Measurements from ENCODE around the gene ERBIN. TPM values are rescaled to one million over a fixed set of nuclear protein-coding genes. Genes with fewer than 3 reads are reported as not detected.

The ERBIN gene
- total RNA-seq, 1 experiment from 2014 or later = 47.2 TPM

DNA sequence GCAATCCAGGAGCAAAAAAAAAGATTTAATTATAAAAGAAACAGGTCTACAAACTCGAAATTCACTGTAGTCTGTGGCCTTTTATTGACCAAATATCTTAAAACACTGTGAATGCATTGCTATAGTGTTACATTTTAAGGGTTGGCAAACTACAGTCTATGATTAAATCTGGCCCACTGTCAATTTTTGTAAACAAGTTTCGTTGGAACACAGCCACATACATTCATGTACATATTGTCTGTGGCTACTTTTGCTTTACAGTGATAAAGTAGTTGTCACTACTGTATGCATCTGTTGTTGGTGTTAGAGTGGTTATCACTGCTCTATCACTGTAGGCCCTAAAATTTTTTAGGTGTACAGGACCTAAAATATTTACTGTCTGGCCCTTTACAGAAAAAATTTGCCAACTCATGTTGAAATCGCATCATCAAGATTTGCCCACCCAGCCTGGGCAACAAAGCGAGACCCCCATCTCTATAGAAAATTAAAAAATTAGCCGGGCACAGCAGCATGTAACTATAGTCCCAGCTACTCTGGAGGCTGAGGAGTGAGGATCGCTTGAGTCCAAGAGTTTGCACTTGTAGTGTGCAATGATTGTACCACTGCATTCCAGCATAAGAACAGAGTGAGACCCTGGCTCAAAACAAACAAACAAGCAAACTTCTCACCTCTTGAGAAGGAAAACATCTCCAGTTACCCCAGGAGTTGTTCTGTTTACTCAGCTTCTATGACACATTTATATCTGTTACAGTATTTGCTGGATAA, 89.0 kb downstream of the ERBIN start:
- H3K27ac Mint-ChIP-seq (ENCODE audit: unreplicated experiment) = no peak overlapping the region
- no peak for DNase-seq
- TF ChIP-seq, protein P1, sequence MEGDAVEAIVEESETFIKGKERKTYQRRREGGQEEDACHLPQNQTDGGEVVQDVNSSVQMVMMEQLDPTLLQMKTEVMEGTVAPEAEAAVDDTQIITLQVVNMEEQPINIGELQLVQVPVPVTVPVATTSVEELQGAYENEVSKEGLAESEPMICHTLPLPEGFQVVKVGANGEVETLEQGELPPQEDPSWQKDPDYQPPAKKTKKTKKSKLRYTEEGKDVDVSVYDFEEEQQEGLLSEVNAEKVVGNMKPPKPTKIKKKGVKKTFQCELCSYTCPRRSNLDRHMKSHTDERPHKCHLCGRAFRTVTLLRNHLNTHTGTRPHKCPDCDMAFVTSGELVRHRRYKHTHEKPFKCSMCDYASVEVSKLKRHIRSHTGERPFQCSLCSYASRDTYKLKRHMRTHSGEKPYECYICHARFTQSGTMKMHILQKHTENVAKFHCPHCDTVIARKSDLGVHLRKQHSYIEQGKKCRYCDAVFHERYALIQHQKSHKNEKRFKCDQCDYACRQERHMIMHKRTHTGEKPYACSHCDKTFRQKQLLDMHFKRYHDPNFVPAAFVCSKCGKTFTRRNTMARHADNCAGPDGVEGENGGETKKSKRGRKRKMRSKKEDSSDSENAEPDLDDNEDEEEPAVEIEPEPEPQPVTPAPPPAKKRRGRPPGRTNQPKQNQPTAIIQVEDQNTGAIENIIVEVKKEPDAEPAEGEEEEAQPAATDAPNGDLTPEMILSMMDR (IDR thresholded peaks at IDR 0.05; ENCODE audit: insufficient read depth in 1 of 2, low read depth in 1 of 2, low read length in 1 of 2, severe bottlenecking in 1 of 2, unreplicated experiment in 1 of 2) = no peak
- ChIA-PET CTCF (no interaction called here), POLR2A (no interaction called here)
- H3K27me3 Mint-ChIP-seq (ENCODE audit: insufficient read depth, unreplicated experiment) = no peaks in the 10 kb centered on the region
- peaks cover 17% of the 10 kb centered on the region for H3K36me3 Mint-ChIP-seq (ENCODE audit: insufficient read depth, unreplicated experiment)
- H3K4me1 ChIP-seq = no peaks in the 10 kb centered on the region
- intact Hi-C loops (cut with micrococcal nuclease; ENCODE audit: unreplicated experiment) = no loop called here
- no peaks in the 10 kb centered on the region for H3K9me3 ChIP-seq
- H3K4me3 ChIP-seq (ENCODE audit: low read depth, low read length) = no peak overlapping the region
- no peak overlapping the region for H3K4me3 Mint-ChIP-seq (ENCODE audit: unreplicated experiment)
- no TSS peak for BruUV-seq (replicated peaks)
- no peaks in the 10 kb centered on the region for H3K4me1 Mint-ChIP-seq (ENCODE audit: low read depth, unreplicated experiment)
- no peaks in the 10 kb centered on the region for H3K9me3 Mint-ChIP-seq (ENCODE audit: unreplicated experiment)
- H3K27me3 ChIP-seq (replicated peaks; ENCODE audit: control insufficient read depth, insufficient read depth, low read length) = no peaks in the 10 kb centered on the region
- H3K36me3 ChIP-seq (ENCODE audit: control insufficient read depth, insufficient read depth, low read length) = no peaks in the 10 kb centered on the region; the same call in 1 of the 2 replicates

DNA sequence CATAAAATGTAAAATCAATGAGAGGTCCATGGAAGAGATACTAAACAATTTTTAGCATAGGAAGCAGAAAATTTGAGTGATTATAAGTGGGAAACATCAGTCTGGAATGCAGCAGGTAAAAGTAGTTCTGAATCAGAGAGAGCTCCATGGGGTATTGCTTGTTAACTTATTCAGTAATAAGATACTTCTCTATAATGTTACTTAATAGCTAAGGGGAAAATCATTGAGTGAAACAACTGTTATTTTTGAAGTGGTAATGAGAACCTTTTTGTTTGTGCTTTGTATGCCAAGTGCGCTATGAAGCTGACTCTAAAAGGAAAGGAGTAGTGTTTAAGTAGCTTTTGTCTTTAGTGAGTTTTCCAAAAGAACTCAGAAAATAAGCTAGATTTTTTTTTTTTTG, 95.2 kb downstream of the ERBIN start:
- Mint-ChIP-seq H3K4me1 (ENCODE audit: low read depth, unreplicated experiment) (no peaks in the 10 kb centered on the region), H3K9me3 (ENCODE audit: unreplicated experiment) (no peaks in the 10 kb centered on the region), H3K27me3 (ENCODE audit: insufficient read depth, unreplicated experiment) (no peaks in the 10 kb centered on the region), H3K27ac (ENCODE audit: unreplicated experiment) (no peak overlapping the region), H3K36me3 (ENCODE audit: insufficient read depth, unreplicated experiment) (peaks cover 14% of the 10 kb centered on the region), H3K4me3 (ENCODE audit: unreplicated experiment) (no peak overlapping the region)
- TF ChIP-seq, protein P1 (IDR thresholded peaks at IDR 0.05; ENCODE audit: insufficient read depth in 1 of 2, low read depth in 1 of 2, low read length in 1 of 2, severe bottlenecking in 1 of 2, unreplicated experiment in 1 of 2) = no peak
- H3K36me3 ChIP-seq (ENCODE audit: control insufficient read depth, insufficient read depth, low read length) = no peaks in the 10 kb centered on the region
- H3K4me1 ChIP-seq = no peaks in the 10 kb centered on the region
- DNase-seq = no peak
- no peaks in the 10 kb centered on the region for H3K27me3 ChIP-seq (replicated peaks; ENCODE audit: control insufficient read depth, insufficient read depth, low read length)
- ChIA-PET POLR2A (no interaction called here), CTCF (no interaction called here)
- intact Hi-C loops (cut with micrococcal nuclease; ENCODE audit: unreplicated experiment) = no loop called here
- no peaks in the 10 kb centered on the region for H3K9me3 ChIP-seq
- H3K4me3 ChIP-seq (ENCODE audit: low read depth, low read length) = no peak overlapping the region
- BruUV-seq (replicated peaks) = no TSS peak

DNA sequence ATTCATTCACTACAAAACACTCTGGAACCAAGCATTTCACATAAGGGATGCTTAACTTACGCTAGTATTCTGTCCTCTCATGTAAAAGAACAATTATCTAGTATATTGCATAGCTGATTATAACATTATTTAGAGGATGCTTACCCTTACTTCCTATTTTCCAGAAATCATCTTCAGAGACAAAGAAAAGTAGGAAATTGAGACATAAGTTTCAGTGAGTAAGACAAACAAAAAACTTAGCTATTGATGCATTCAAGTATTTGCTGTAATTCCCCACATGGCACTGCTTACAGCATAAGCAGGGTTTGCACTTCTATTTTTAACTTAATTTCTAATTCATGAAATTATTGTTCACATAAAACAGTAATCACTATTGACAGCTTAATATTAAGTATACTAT, 112.9 kb downstream of the ERBIN start:
- no peaks in the 10 kb centered on the region for H3K9me3 ChIP-seq
- Mint-ChIP-seq H3K4me1 (ENCODE audit: low read depth, unreplicated experiment) (peaks cover 13% of the 10 kb centered on the region), H3K27ac (ENCODE audit: unreplicated experiment) (no peak overlapping the region), H3K27me3 (ENCODE audit: insufficient read depth, unreplicated experiment) (no peaks in the 10 kb centered on the region), H3K9me3 (ENCODE audit: unreplicated experiment) (no peaks in the 10 kb centered on the region), H3K36me3 (ENCODE audit: insufficient read depth, unreplicated experiment) (peaks cover 30% of the 10 kb centered on the region), H3K4me3 (ENCODE audit: unreplicated experiment) (no peak overlapping the region)
- no peak overlapping the region for H3K4me3 ChIP-seq (ENCODE audit: low read depth, low read length)
- DNase-seq = no peak
- no TSS peak for BruUV-seq (replicated peaks)
- intact Hi-C loops (cut with micrococcal nuclease; ENCODE audit: unreplicated experiment) = loop anchor here (10.0 kb wide), 1 partner anchor 294 kb away; no protein-coding TSS in a partner anchor
- no peaks in the 10 kb centered on the region for H3K27me3 ChIP-seq (replicated peaks; ENCODE audit: control insufficient read depth, insufficient read depth, low read length)
- ChIA-PET CTCF (no interaction called here), POLR2A (no interaction called here)
- H3K36me3 ChIP-seq (ENCODE audit: control insufficient read depth, insufficient read depth, low read length) = no peaks in the 10 kb centered on the region
- TF ChIP-seq, protein P1 (IDR thresholded peaks at IDR 0.05; ENCODE audit: insufficient read depth in 1 of 2, low read depth in 1 of 2, low read length in 1 of 2, severe bottlenecking in 1 of 2, unreplicated experiment in 1 of 2) = no peak
- H3K4me1 ChIP-seq = peaks cover 6% of the 10 kb centered on the region

All from Caco-2 (cell line).